GM19035 (cell line): ENCODE results near the gene CASP6.

Experiments
- ATAC-seq: cut with Tn5 transposase; IDR thresholded peaks from one replicate; pipeline ENCODE4 v1.9.1; 2021; ENCODE audit not compliant: unreplicated experiment

Gene CASP6

GRCh38 chr4:109702950-109703663 lies at the start of gene CASP6:
TSS of gene CASP6 (minus strand) at chr4:109703445. CDS start at chr4:109703395, 50 bp downstream.
- peak; percentile 80 for ATAC-seq

DNA sequence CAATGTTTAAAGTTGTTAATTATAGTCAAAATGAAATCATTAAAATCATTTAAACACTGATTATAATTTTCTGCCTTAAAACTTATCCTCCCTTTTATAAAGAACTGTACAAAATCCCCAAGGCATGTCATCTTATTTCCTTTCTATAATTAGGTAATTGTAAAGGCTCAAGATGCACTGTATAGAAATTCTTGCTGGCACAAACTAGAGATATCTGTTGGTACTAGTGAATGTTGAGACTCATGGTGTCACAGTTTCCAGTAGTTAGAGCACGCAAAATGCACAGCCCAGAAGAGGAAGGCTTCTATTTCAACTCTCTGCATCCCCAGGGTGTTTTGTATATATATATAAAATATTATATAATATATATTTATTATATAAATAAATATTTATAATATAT lies 49.3 kb upstream of the CASP6 start:
- ATAC-seq = no peak

GRCh38 chr4:109751852-109752251 lies 48.6 kb upstream of the CASP6 start:
- no peak for ATAC-seq

DNA sequence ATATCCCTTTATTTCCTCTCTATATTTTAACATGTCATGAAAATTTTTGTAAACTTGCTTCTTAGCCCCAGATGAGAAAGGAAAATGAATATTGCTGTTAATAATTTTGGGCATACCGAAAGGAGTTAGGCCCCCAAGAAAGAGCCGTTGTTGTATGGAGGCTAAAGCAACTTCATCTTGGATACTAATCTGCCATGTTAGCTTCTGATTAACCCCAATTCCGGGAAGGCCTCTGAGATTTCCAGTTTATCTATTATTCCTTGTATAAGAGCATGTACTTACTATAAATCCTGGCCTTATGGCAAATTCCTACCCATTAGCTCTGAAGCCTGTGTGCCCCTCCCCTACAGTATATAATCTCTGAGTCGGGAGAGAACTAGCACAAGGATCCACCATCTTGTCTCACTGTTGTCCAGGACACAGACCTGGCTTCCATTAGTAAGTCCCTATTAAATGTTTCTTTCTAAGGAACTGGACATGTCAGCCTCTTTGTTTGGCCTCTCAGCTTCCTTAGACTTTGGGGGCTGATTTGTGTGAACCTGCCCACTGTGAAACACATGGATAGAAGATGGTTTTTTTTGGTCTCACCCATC lies 47.5 kb upstream of the CASP6 start:
- no peak for ATAC-seq

- no peak for ATAC-seq
These were observed 46.3 kb upstream of the CASP6 start for GRCh38 chr4:109749388-109750082.

DNA sequence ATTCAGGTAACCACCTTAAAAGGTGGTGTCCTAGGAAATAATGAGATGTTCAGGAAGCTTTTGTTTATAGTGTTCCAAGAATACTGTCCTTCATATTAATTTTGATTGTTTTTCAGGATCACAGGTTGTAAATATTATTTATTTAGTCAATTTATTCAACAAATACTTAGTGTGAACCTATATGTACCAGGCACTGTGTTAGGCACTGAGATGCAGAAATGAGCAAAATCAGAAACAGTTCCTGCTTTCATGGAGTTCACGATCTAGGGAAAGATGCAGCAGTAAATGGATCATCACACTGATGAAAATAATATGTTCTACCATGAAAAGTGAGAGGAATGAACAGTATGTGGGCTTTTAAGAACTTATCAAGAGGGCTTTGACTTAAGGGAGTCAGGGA lies 44.9 kb upstream of the CASP6 start:
- ATAC-seq = no peak

DNA sequence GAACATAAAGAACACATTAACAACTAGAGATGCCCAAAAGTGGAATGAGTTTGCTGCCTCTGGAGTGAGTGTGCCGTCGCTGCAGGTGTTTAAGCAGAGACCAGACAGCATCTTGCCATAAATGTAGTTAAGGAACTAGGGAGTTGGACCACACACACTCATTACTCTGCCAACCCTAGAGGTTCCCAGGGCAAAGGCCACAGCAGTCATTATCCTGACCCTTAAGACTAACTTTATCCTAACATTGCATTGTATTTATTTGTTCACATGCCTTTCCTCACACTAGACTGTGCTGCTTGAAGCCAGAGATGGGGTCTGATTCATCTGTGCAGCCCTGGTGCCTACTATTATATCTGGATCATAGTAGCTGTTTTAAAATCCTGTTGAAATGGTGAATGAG lies 43.5 kb upstream of the CASP6 start:
- no peak for ATAC-seq

DNA sequence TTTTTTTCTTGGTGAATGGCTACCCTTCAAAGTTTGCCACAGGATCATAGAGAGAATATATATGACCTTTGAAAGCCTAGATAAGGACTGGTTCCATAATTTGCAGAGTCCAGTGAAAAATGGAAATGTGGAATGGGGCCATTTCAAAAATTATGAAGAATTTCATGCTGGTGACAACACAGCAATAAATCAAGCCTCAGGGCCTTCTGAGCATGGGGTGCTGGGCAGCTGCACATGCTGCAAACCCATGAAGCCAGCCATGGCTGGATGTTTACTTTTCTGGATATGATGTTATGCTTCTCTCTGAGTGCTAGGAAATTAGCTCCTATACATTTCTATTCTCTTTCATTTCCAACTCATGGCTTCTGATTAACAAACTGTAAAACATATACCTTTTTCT lies 42.6 kb upstream of the CASP6 start:
- ATAC-seq = no peak

DNA sequence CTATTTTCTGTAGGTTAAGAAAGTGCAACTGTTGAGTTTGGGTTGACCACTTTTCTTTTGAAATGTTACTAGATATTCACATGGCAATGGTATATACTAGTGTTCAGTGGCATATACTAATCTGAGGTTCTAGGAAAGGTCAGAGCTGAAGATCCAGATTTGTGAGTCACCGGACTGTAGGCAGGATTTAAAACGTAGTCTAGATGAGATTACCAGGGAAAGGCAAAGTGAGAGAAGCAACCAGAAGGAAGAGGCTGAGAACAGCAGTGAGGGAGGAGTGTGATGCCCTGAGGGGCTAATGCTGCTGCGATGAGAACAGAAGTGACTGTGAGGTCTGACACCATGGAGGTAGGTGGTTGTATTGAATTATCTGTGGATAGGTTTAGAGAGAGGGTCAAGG lies 36.3 kb upstream of the CASP6 start:
- ATAC-seq = no peak

DNA sequence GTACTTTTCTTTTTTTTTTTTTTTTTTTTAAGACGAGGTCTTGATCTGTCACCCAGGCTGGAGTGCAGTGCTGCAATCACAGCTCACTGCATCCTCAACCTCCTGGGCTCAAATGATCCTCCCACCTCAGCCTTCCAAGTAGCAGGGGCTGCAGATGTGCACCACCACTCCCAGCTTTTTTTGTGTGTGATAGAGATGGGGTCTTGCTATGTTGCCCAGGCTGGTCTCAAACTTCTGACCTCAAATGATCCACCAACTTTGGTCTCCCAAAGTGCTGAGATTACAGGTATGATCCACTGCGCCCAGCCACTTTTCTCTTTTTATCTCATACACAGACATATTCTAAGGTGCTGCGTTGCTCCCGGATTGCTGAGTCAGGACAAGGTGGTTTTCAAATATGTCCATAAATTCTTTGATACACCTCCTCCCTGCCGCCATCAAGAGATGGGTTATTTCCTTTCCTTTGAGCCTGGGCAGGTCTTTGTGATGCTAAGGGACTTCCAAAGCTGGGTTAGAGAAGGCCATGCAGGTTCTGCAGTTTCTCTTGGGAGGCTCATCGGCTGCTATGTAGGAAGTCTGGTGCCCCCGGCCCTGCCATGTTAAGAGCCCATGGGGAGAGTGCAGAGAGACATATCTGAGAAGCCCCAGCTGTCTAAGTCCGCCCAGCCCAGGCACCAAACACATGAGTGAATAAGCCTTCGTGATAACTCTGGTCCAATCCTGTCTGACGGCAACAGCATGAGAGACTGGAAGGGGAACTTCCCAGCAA lies 35.0 kb upstream of the CASP6 start:
- ATAC-seq = no peak

DNA sequence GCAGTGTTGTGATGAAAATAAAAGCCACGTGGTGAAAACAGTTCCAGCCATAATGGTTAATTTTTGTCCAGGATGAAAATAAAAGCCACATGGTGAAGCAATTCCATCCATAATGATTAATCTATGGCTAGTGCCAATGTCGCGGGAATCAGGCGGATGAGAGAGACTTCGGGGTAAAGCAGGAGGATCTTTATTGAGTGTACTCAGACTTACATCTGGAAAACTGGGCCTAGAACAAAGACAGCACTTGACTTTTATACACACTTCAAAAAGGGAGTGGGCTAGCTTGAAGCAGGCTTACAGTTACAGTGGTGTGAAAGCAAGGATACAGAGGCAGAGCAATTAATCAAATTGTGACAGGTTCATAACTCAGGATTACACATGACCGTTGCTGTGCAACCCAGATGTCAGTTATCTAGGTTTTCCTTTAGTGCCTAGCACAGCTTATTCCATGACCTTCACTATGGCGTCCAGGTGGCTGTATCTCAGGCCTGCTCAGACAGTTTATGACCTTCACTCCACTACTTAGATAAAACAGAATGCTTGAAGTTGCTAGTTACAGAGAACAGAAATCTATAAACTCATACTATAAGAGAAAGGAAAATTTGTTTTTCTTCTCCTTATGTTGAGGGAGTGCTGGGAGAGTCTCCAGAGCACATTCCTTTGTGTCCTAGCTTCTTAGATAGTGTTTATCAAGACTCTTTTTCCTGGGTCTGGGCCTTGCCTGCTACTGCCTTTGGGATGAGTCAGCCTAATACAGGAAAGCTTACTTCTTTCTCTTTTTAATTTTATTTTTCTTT lies 32.5 kb upstream of the CASP6 start:
- ATAC-seq = no peak

DNA sequence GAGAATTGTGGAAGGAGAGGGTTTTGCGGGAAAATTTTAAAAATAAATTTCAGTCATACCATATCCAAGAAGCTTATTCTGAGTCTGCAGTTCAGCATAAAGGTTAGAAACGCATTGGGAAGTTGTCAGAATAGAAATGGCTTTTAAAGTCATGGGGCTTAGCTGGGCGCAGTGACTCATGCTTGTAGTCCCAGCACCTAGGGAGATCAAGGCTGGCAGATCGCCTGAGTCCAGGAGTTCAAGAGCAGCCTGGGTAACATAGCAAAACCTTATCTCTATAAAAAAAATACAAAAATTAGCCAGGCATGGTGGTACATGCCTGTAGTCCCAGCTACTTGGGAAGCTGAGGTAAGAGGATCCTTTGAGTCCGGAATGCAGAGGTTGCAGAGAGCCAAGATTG lies 30.5 kb upstream of the CASP6 start:
- no peak for ATAC-seq

DNA sequence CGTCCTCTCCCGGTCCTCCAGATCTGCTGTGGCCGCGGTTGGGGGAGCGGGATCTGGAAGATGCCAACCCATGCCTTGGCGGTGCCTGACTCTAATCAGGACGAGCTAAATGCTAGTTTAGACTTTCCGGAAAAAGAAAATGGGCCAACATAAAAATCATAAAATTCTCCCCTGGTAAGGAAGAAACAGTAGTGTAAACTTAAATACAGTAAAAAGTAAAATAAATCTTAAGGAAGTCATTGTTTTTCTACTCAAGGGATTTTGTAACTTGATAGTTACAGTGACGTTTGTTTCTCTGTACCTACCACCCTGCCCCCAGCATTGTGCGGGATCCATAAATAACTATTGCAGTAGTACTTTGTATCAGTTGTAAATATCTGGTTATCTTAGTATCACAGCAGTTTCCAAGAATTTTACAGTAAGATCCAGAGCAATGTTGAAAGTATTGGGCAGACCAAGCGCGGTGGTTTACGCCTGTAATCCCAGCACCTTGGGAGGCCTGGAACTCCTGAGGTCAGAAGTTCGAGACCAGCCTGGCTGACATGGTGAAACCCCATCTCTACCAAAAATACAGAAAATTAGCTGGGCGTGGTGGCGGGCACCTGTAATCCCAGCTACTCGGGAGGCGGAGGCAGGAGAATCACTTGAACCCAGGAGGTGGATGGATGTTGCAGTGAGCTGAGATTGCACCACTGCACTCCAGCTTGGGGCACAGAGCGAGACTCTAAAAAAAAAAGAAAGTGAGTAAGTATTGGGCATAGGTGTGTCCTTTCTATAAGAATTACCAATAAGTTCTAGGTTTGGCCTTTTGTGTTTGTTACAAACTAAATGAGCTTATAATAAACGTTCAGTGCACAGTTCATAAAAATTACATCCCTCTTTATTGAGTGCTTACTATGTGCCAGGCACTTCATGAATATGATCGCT lies 27.6 kb upstream of the CASP6 start:
- no peak for ATAC-seq

DNA sequence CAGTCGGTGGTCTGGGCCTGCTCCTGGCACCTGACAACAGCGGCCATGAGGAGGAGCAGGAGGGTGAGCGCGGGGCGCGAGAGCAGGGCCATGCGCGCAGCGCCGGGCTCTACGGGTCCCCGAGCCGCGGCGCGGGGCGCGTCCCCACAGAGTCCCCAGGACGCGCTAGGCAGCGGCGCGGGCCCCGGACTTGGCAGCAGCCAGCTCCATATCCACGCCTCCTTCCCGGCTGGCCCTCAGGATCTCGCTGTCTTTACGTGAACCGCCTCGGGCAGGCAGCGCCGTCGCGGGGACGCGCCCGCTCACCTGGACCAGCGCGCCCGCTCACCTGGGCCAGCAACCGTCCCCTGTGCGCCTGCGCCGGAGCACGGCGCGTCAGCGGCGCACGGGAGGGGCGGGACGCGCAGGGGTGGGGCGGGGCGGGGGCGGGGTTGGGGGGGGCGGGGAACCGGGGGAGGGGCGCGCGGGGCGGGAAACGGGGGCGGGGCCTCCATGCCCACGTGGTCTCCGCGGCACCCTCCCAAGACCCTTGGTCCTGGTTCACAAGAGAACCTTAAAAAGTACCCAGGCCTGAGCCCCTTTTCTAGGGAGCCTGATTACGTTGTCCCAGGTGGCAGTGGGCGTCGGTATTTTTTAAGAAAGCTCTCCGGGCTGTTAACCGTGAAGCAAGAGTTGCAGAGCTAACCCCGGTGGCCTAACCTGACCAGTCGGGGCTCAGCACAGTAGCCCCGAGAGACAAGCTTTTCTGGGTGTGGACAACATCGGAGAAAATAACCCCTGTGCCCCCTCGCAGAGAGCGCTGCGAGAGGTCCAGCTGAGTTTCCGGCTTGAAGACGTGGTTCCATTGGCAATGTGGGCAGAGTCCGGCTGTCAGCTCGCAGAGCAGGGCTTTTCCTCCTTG lies 26.7 kb upstream of the CASP6 start, which contains the start of gene PLA2G12A:
PLA2G12A (minus strand) TSS at position 353 of the 901 bp plus-strand sequence; CDS start at position 92, 261 bp downstream.
- ATAC-seq = peak; percentile 84

- ATAC-seq = no peak
These were observed 26.0 kb upstream of the CASP6 start for GRCh38 chr4:109729117-109729717.

- ATAC-seq = no peak
These were observed 25.1 kb upstream of the CASP6 start for GRCh38 chr4:109728385-109728784.

- no peak for ATAC-seq
These were observed 19.9 kb upstream of the CASP6 start for GRCh38 chr4:109723110-109723509.

- no peak for ATAC-seq
These were observed 19.1 kb upstream of the CASP6 start for GRCh38 chr4:109722357-109722756.
